ENCODE data around the gene CLEC3B.

Gene CLEC3B

GRCh38 chr3:45003859-45004258, 22.2 kb upstream of the CLEC3B start:
- DNase-seq, result no peak

GRCh38 chr3:45007091-45007490, 19.0 kb upstream of the CLEC3B start:
- DNase-seq, result no peak

- no peak for DNase-seq
Observed at GRCh38 chr3:45008117-45008516, 18.0 kb upstream of the CLEC3B start.

- DNase-seq, result no peak
Observed at GRCh38 chr3:45009868-45010267, 16.2 kb upstream of the CLEC3B start.

- DNase-seq, result no peak
Observed at GRCh38 chr3:45010811-45011333, 15.2 kb upstream of the CLEC3B start.

GRCh38 chr3:45011756-45012508, 14.2 kb upstream of the CLEC3B start:
- DNase-seq, result no peak

- no peak for DNase-seq
Observed at GRCh38 chr3:45012577-45012976, 13.5 kb upstream of the CLEC3B start.

- no peak for DNase-seq
Observed at GRCh38 chr3:45016916-45017315, 9.2 kb upstream of the CLEC3B start.

GRCh38 chr3:45017821-45018220, 8.3 kb upstream of the CLEC3B start:
- no peak for DNase-seq

GRCh38 chr3:45020534-45020933, 5.6 kb upstream of the CLEC3B start:
- no peak for DNase-seq

- DNase-seq, result no peak
Observed at GRCh38 chr3:45021524-45022297, 4.4 kb upstream of the CLEC3B start.

- no peak for DNase-seq
Observed at GRCh38 chr3:45023675-45024074, 2.4 kb upstream of the CLEC3B start.

- DNase-seq, result no peak
Observed at GRCh38 chr3:45024542-45025255, 1.4 kb upstream of the CLEC3B start.

- DNase-seq, result no peak
Observed at GRCh38 chr3:45026957-45027356, 854 bp downstream of the CLEC3B start.

GRCh38 chr3:45027441-45027840, 1.3 kb downstream of the CLEC3B start:
- no peak for DNase-seq

- no peak for DNase-seq
Observed at GRCh38 chr3:45029216-45029615, 3.1 kb downstream of the CLEC3B start.

GRCh38 chr3:45029661-45030060, 3.6 kb downstream of the CLEC3B start:
- no peak for DNase-seq

GRCh38 chr3:45031531-45031930, 5.4 kb downstream of the CLEC3B start:
- DNase-seq, result no peak

- DNase-seq, result no peak
Observed at GRCh38 chr3:45032113-45032512, 6.0 kb downstream of the CLEC3B start.

GRCh38 chr3:45033791-45034190, 7.7 kb downstream of the CLEC3B start:
- no peak for DNase-seq

- no peak for DNase-seq
Observed at GRCh38 chr3:45034612-45035252, 8.6 kb downstream of the CLEC3B start.

GRCh38 chr3:45035441-45036301, 9.6 kb downstream of the CLEC3B start:
- peak; percentile 31 for DNase-seq
